ENCODE results near the gene MAP2K1.
"Not testable (repeated sequence)": the region's sequence is repeated elsewhere in the genome, so short reads cannot be mapped to it uniquely, and the experiment has no call there.

DNA sequence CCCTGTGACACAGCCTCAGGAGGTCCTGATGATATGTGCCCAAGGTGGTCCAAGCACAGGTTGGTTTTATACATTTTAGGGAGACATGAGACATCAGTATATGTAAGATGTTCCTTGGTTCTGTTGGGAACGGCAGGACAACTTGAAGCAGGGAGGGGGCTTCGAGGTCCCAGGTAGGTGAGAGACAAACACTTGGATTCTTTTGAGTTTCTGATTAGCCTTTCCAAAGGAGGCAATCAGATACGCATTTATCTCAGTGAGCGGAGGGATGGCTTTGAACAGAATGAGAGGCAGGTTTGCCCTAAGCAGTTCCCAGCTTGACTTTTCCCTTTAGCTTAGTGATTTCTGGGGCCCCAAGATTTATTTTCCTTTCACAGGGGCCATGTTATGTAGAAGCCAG is 84.1 kb downstream of the MAP2K1 start:
- TF ChIP-seq, protein P1, sequence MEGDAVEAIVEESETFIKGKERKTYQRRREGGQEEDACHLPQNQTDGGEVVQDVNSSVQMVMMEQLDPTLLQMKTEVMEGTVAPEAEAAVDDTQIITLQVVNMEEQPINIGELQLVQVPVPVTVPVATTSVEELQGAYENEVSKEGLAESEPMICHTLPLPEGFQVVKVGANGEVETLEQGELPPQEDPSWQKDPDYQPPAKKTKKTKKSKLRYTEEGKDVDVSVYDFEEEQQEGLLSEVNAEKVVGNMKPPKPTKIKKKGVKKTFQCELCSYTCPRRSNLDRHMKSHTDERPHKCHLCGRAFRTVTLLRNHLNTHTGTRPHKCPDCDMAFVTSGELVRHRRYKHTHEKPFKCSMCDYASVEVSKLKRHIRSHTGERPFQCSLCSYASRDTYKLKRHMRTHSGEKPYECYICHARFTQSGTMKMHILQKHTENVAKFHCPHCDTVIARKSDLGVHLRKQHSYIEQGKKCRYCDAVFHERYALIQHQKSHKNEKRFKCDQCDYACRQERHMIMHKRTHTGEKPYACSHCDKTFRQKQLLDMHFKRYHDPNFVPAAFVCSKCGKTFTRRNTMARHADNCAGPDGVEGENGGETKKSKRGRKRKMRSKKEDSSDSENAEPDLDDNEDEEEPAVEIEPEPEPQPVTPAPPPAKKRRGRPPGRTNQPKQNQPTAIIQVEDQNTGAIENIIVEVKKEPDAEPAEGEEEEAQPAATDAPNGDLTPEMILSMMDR (conservative IDR thresholded peaks at IDR 0.05 in 1 of 2, IDR thresholded peaks at IDR 0.05 in 1 of 2; ENCODE audit: low read depth in 1 of 2, low read length in 2 of 2), result not testable (repeated sequence)
- not testable (repeated sequence) for TF ChIP-seq EZH2 (IDR thresholded peaks at IDR 0.05; ENCODE audit: low read length, missing control alignments)

All from fibroblast of lung (primary cell).